Pulmonary artery endothelial cell (primary cell): Measurements from ENCODE around the gene SULT1C3. TPM values are rescaled to one million over a fixed set of nuclear protein-coding genes. Genes with fewer than 3 reads are reported as not detected.

Experiments
- DNase-seq: peaks from one replicate; pipeline ENCODE4 v3.0.0-alpha.2; 2011; ENCODE audit warnings: low read depth, low spot score
- total RNA-seq: library from RNA; depleted of rRNA; stranded (reverse); fragments of >200 nt; gene quantifications from 2 replicates; pipeline ENCODE4 v1.2.3, GENCODE V29; 2014

SULT1C3 gene
- total RNA-seq = not detected in 2 replicates

DNA sequence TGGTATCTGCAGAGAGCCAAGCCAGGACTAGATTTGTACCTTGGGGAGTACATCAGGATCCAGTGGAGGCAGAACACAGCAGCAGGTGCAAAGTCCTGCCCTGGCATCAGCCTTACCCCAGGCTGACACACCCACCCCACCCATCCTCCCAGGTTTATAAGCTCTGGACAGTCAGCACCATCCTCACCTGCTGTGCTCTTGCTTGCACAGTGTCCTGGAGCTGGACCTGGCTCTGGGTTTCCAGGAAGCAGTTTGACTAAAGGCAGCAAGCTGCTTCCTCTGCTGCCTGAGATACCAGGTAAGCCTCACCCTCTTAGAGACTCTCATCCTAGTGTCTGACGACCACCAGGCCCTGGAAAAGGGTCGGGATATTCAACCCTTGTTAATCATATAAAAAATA lies at the start of gene SULT1C3:
TSS of gene SULT1C3 (plus strand) at position 183 of the 400 bp plus-strand sequence. CDS start 7,227 bp downstream, outside the sequence.
- no peak for DNase-seq

DNA sequence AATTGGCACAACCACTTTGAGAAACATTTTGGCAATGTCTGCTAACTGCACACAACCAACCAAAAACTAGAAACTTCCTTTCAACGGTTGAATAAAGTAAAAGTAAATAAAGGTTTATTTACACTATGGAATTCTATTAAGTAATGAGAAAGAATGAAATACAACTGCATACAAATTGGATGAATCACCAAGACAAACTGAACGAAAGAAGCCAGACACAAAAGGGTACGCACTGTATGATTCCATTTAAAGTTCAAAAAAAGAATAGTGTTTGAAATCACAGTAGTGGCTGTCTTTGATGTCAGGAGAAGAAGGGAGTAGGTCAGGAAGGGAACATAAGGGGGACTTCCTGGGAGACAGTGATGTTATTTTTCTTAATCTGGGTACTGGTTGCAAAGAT lies 46.5 kb upstream of the SULT1C3 start:
- DNase-seq = no peak

DNA sequence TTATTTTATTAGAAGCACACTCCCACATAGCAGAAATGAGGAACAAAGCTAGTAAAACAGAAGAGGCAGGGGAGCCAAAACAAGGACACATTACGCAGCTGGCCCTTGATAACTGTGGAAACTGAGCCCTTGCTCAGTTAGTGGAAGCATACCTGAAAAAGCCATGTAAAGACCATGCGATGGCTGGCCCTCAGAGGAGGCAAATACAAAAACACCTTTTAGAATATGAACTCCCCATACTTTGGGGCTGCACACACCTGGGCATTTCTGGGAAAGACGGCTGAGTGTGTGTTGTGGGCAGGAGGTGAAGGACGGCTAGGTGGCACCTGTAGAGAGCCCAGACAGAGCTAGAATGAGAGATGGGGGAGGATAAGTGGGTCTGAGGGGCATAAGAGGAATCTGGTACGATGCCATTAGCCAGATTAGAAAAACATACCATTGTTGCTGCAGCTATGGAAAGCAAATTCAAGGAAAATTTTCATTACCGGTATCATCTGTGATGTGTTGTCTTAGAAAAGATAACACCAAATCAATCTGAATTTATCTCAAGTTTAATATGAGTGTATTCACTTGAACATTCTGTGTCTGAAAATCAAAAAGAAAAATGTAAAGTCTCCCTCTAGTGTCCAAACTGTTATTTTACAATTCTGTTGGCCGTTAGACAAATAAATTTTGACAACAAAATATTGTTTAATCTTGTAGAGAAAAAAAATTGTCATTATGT lies 45.2 kb upstream of the SULT1C3 start:
- no peak for DNase-seq

DNA sequence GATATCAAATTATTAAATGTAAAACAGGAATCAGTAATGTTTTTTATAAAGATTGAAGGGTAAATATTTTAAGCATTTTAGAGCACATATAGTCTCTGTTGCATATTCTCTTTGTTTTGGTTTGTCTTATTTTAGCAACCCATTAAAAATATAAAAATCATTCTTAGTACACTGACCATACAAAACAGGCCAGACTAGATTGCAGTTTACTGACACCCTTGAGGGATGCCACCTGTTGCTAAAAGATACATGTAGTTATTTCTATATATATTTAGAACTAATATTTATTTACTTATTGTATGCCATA lies 44.7 kb upstream of the SULT1C3 start:
- no peak for DNase-seq

DNA sequence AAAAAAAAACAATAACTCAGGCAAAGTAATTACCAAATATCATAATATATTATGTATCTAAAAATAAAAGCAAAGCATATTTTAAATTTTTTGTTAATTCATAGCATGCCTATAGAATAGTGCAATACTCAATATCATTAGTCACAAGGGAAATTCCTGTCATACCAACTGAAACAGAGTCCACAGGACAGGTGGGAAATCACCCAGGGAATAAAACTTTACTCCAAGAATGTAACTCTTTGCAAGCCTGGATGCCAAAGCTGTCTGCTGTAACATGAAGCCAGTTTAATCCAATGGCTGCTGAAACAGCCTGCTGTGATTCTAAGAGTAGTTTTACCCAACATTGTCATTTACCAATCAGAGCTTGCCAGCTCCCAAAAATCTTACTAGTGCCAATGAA lies 40.0 kb upstream of the SULT1C3 start:
- DNase-seq = no peak

DNA sequence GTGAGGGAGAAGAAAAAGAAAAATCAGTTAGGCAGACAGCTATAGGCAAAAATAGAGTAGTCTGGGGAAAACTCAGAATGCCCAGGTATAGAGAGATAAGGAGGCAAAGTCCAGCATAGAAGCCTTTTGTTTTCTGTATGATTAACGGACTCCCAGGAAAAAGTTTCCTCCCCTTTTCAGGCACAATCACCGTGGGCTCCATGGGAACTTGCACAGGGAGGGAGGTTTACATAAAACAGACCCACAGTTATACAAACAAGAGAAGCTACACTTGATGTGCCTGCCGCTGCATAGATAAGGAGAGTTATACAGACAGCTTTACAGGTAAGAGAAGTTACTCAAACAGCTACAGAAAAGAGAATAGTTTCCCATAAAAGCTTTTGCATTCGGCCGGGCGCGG lies 39.2 kb upstream of the SULT1C3 start:
- DNase-seq = no peak

DNA sequence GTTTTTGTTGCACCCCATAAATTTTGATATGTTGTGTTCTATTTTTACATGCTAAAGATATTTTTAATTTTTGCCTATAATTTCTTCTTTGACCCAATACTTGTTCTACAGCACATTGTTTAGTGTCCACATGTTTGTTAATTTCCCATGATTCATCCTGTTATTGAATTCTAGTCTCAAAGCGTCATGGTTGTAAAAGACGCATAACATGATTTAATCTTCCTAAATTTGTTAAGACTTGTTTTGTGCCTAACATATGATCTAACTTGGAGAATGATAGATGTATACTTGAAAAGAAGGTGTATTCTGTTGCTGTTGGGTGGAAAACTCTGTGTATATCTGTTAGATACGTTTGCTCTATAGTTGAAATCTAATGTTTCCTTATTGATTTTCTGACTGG lies 27.1 kb upstream of the SULT1C3 start:
- no peak for DNase-seq

DNA sequence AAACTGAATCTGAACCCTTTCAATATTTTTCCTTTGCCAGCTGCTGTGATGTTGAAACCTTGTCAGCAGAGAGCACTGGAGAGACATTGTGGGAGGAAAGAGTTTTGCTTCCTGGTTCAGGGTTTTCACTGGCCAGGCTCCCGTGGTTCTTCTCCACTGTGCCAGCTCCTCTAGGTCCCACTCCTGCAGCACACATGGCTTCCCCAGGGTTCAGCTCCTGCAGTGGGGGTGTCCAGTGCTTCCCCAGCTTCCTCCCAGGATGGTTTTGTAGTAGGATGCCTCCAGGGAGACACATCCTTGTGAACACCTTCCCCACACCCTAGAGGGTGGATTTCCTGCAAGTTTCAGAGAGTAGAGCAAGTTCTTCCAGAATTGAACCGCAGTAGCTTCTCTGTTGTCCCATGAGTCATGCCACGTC lies 24.0 kb upstream of the SULT1C3 start:
- DNase-seq = no peak

DNA sequence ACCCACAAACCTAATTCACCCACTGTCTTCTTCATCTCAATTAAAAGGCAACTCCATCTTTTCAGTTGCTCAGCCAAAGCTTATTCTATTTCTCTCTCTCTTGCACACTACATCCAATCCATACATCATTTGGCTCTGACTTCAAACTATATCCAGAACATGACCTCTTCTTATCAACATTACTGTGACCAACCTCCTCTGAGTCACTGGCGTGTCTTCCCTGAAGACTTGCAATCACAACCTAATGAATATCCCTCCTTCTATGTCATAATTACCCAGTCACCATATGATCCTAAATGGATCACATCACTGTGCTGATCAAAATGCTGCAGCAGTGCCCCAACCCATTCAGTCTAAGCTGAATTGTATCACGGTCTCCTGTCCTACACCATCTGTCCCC lies 22.6 kb upstream of the SULT1C3 start:
- DNase-seq = no peak

DNA sequence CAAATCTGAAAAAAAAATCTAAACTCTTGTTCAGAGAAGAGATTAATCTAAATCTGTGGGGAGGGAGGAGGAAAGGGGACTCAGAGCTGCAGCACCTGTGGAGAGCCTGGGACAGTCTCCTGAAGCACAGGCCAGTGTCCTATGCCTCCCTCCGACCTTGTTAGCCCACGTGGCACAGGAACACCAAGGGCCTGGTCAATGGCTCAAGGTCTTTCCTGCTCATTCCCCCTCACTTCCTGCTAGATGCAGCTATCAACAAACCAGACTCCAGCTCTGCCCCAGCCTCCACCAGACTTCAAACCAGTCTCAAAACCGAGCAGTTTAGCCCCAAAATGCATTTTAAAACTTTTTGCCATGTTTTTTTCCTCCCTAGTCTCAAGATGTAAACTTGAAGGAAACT lies 20.1 kb upstream of the SULT1C3 start:
- DNase-seq = no peak

DNA sequence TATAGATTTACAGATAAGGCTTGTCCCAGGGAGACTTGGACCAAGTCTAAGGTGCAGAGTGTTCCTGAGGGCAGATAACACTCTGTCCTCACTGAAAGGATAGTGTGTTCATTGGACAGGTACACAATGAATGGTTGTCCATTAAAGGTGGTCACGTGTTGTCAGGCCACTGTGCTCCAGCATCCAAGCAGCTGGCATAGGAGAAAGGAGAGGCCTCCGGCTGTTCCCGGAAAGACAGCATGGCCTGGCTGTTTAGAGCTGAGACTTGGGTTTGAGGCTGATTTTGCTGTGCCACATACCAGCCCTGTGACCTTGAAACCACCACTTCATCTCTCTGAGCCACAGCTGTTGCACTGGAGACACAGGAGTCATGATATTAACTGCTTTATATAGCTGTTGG lies 19.6 kb upstream of the SULT1C3 start:
- no peak for DNase-seq

DNA sequence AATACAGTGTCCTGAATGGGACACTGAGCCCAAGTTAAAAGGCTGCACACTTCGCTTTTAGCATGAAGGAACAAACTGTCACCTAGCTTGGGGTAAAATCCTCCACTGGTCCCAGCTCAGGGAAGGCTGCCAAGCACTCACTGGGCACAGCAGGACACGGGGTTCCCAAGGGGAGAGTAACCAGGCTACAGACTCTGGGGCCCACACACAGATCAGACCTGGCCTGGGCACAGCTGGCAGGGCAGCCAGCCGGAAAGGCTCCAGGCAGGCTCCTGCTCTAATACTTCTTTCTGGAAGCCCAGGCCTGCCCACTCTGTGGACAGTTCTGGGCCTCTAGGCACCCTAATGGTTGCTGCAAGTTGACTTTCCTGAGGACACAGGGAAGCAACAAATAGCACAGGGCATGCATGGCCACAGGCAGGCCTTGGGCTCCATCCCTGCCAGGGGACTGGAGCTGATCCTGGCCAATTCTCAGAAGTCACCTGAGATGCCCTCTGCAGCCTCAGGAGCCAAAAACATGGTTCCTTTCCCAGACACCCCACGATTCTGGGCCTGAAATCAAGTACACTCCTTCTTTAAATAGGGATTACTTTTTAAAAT lies 18.7 kb upstream of the SULT1C3 start:
- no peak for DNase-seq

DNA sequence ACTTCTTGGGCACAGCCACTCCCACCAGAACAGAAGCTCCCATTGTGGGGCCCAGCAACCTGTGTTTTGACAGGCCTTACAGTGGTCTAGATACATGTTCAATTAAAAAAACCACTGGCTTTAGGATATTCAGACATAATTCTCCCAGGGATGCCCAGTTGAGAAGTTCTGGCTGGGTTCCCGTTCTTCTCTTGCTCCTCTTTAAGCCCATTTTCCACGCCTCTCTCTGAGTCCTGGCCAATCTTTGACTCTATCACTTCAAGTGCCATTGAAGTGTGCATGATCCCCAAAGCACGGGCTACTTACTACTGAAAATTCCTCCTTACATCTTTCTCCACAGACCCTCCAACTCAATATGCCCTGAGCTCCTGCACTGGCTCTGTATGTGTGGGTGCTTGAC lies 17.5 kb upstream of the SULT1C3 start:
- no peak for DNase-seq

DNA sequence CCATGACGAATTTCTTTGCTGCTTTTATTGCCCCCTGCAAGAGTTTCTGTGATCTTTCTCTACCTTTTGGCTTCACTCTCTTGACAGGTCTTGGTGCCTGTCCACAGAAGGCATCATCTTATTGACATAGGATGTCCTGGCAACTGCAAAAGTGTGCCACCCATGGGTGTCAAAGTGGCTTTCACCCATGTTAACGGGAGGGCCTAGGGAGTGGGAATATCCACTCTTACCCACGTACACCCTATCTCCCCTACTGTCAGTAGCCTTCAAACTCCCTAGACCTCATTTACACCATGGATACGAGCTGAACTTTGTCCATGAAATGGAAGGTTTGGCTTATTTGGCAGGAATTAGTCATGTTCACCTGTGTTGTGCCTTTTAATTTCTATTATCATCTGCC lies 16.2 kb upstream of the SULT1C3 start:
- no peak for DNase-seq

DNA sequence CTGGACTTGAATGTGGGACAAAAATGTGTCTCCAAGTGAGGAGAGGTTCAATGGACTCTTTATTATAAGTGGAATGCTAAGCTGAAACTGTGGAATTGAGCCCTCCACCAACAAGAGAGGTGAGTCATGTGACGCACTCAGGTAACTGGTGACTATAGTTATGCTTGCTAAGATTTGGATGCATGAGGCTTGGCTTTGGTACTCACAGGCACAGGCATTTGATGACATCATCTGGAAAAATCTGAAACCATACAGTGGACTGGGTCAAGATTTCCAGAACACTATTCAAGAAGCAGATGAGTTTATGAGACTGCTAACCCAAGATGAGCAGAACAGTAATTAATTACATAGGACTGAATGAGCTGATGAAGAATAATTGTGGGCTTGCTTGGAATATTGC lies 15.7 kb upstream of the SULT1C3 start:
- DNase-seq = no peak

DNA sequence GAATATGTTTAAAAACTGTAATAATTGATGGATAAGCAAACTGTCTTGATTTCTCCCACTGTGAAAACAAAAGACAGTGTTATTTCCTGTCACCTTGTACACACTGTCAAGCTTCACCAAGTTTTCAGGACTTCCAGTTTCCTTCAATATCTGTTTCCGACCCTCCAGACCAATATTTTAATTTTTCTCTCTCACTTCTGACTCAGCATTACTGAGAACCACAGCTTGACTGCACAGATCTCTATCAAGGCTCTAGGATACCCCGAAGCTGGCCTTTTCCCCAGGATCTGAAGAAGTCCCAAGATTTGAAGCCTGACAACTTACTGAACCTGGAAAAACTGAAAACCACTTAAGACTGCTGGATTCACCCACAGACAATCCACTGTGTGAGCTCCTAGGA lies 13.2 kb upstream of the SULT1C3 start:
- DNase-seq = no peak

DNA sequence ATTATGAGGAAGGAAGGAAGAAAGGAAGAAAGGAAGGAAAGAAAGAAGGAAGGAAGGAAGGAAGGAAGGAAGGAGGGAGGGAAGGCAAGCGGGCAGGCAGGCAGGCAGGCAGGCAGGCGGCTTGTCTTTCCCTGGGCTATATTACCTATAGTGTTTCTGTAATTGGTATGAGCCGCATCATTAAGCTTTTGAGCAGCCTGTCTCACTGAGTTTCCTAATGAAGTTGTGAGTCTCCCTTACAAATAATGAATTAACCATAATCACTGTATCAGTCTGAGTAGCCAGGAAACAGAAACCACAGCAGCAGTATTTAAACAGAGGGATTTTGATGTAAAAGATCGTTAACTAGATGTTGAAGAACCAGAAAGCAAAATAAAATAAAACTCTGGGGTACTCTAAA lies 11.8 kb upstream of the SULT1C3 start:
- DNase-seq = no peak

DNA sequence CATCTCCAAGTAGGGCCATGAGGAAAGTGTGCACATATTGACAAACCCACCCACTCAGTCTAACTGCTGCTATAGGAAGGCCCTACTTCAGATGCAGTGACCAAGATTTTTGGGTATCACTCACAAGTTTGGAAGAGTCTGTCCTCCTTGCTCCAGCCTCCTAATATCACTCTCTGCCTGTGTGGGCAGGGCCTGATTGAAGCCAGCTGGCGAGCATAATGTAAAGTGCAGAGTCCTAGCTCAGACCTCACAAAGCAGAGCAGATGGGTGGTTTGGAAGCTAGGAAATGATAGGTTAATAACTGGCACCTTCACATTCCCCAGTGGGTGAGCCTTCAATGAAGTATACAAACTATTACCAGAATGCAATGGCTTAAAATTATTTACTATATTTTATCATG lies 11.2 kb upstream of the SULT1C3 start:
- DNase-seq = no peak

DNA sequence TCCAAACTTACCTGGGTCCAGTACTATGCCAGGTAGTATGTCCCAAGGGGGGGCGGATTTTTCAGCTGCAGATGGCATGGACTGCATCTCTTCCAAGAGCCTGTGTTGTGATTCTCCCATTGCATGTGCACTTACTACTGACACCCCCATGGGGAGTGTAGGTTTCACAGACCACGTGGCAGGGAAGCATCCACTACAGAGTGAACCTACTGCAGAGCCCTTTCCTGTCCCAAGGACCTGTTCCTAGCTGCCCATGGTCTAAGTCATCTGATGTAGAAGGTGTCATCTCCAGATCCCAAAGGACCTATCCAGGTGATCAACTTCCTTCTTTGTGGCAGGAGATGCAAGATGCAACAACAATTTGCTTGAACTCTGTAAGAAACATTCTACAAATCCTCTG lies 9.9 kb upstream of the SULT1C3 start:
- DNase-seq = no peak

DNA sequence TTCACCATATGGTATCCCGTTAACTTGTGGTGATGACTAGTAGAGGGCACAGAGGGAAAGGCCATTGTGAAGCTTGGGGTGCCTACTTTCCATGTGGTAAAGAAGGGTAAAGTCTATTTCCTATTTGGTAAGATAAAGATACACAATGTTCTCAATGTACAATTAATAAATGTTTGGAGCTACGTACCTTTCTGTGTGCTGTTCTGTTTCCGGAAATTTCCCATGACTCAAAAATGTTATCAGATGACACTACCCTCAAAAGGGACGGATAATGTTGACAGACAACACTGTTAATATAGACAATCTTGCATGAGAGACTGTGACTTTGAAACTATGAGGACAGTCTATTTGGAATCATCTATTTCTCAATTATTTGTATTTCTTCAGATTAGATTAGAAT lies 4.2 kb upstream of the SULT1C3 start:
- no peak for DNase-seq

DNA sequence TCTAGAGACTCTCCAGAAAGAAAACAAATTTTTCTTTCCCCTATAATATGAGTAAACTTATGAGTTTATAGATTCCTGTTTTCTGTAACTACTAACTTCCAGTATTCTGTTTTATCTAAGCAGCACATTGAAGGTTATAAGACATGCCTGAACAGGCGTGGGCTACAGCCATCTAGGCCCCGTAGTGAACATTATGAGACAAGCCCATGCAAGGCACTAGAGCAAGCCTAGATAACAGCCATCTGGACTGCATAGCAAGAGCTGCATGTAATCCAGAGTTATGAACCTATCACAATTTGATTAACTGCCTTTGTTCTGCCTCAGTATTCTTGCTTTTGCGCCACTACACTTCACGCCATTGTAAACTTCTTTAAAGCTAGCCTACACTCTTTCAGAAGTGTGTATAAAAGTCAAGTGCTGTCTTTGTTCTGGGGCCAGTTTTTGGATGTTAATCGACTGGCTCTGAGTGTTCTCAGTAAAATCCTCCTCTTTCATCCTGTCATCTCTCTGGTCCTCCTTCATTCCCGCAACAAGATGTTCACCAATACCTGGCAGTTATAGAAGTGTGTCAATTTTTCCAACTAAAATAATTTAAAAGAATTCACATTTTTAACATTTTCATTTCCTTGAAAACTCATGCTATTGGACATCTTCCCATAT lies 3.0 kb upstream of the SULT1C3 start:
- DNase-seq = no peak

DNA sequence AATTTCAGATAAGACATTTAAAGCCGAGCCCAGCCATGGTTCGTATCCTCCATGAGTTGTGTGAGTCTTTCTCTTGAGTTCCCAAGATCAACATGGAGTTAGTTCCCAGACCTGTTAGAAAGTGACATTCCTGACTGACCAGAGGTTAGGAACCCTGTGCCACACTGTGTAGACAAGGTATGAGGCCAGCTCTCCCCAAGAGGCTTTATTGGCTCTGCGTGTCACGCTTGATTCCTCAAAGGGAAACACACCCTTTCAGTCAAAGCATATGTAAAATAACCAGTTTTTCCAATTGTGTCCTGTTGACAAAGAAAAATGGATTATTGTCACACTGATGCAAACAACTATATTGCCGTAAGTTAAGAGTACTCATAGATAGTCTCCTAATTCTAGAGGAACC lies 1.2 kb downstream of the SULT1C3 start:
- no peak for DNase-seq

DNA sequence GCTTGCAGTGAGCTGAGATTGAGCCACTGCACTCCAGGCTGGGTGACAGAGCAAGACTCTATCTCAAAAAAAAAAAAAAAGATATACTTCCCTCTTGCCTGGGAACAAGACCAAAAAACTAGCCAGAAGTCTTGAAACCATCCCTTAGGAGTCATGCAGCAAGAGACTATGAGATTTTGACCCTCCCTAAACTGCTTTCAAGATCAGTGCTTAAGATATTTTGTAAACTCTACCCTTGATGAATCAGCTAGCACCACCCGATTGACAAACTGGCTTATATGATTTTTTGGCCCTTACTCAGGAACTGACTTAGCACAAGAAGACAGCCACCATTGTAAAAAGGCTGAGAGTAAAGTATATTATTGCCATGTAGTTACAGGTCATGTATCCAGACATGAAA lies 3.8 kb downstream of the SULT1C3 start:
- no peak for DNase-seq
